PC-9 (cell line): Measurements from ENCODE around the gene TRAF3IP1. TPM values are rescaled to one million over a fixed set of nuclear protein-coding genes. Genes with fewer than 3 reads are reported as not detected.

ENCODE experiments used
- BruUV-seq: library from RNA; stranded (reverse); fragments of 400-500 nt; replicated peaks from 2 replicates; lab custom pipeline; 2021; lab: Mats Ljungman, UMichigan
- CTCF ChIA-PET: fragments of 300-600 bp; sonication (Branson Sonifier 250); formaldehyde crosslinking; loops from one replicate; lab custom pipeline; 2022; ENCODE audit warnings: antibody characterized with exemption; lab: Charles Lee
- POLR2A ChIA-PET: fragments of 300-600 bp; sonication (Branson Sonifier 250); formaldehyde crosslinking; loops from one replicate; lab custom pipeline; 2022; ENCODE audit warnings: antibody characterized with exemption; ENCODE audit not compliant: unreplicated experiment; lab: Charles Lee
- DNase-seq, 2 experiments: peaks; one replicate each; pipeline versions ENCODE4 v3.0.0 to v3.0.0-alpha.2; 2015 to 2022; ENCODE audit warnings: mixed read lengths in 1 of 2
- H2AFZ ChIP-seq: fragments of 200-600 bp; sonication (generic); 2 replicates; pipeline ENCODE4 v1.8.1; 2017; ENCODE audit warnings: antibody characterized with exemption
- H3F3A ChIP-seq: fragments of 200-600 bp; sonication (generic); 2 replicates; pipeline ENCODE4 v1.8.1; 2017; ENCODE audit warnings: antibody characterized with exemption, mild to moderate bottlenecking, low read depth; ENCODE audit not compliant: insufficient read depth
- H3K27ac ChIP-seq: fragments of 200-600 bp; sonication (generic); 2 replicates; pipeline ENCODE4 v1.6.1; 2016; ENCODE audit warnings: mixed run types
- H3K27me3 ChIP-seq: fragments of 200-600 bp; sonication (generic); 2 replicates; pipeline ENCODE4 v1.6.1; 2016; ENCODE audit warnings: low read depth, mixed run types; ENCODE audit not compliant: insufficient read depth
- H3K36me3 ChIP-seq: fragments of 200-600 bp; sonication (generic); 2 replicates; pipeline ENCODE4 v1.6.1; 2016; ENCODE audit warnings: low read depth, mixed run types
- H3K4me1 ChIP-seq: fragments of 200-600 bp; sonication (generic); replicated peaks from 2 replicates; pipeline ENCODE4 v1.6.1; 2016; ENCODE audit warnings: mixed run types; ENCODE audit not compliant: insufficient read depth
- H3K4me2 ChIP-seq: fragments of 200-600 bp; sonication (generic); 2 replicates; pipeline ENCODE4 v1.6.1; 2017; ENCODE audit warnings: mixed run types
- H3K4me3 ChIP-seq: fragments of 200-600 bp; sonication (generic); 2 replicates; pipeline ENCODE4 v1.6.1; 2016; ENCODE audit warnings: mixed run types
- H3K79me2 ChIP-seq: fragments of 200-600 bp; sonication (generic); 2 replicates; pipeline ENCODE4 v1.6.1; 2017; ENCODE audit warnings: low read depth, mixed run types
- H3K9me2 ChIP-seq: fragments of 200-600 bp; sonication (generic); 2 replicates; pipeline ENCODE4 v1.8.1; 2017; ENCODE audit warnings: mild to moderate bottlenecking; ENCODE audit not compliant: insufficient read depth
- H3K9me3 ChIP-seq: fragments of 200-600 bp; sonication (generic); 2 replicates; pipeline ENCODE4 v1.8.1; 2016; ENCODE audit warnings: low read depth; ENCODE audit not compliant: insufficient read depth
- H4K20me1 ChIP-seq: fragments of 200-600 bp; sonication (generic); 2 replicates; pipeline ENCODE4 v1.8.1; 2017; ENCODE audit not compliant: insufficient read depth
- CTCF ChIP-seq: fragments of 200-600 bp; sonication (generic); conservative IDR thresholded peaks from 2 replicates; pipeline ENCODE4 v1.6.1; 2017; ENCODE audit warnings: mixed run types, antibody characterized with exemption, mild to moderate bottlenecking, moderate library complexity
- EZH2 ChIP-seq: fragments of 200-600 bp; sonication (generic); IDR thresholded peaks from 2 replicates; pipeline ENCODE4 v1.8.0; 2017; ENCODE audit warnings: antibody characterized with exemption, low read depth
- intact Hi-C: fragments of 100-400 bp; cut with micrococcal nuclease; formaldehyde crosslinking; loops from one replicate; pipeline ENCODE4 v1.10.0; 2022; ENCODE audit not compliant: unreplicated experiment
- total RNA-seq: library from RNA; stranded (reverse); gene quantifications from 2 replicates; pipeline ENCODE4 v1.2.3, GENCODE V29; 2021

The TRAF3IP1 gene
- total RNA-seq, 1 experiment from 2014 or later, result 51.7 TPM

GRCh38 chr2:238280083-238280825 is 40.1 kb upstream of the TRAF3IP1 start:
- intact Hi-C loops, result loop anchor here (10.0 kb wide), 1 partner anchor 585 kb away; no protein-coding TSS in a partner anchor
- peaks cover 5% of the 10 kb centered on the region; the same call in 1 of the 2 replicates for H4K20me1 ChIP-seq
- H3K27ac ChIP-seq, result no peak overlapping the region
- H3K4me1 ChIP-seq, result peaks cover 10% of the 10 kb centered on the region
- no peaks in the 10 kb centered on the region for H3K36me3 ChIP-seq
- TF ChIP-seq CTCF, result no peak
- TF ChIP-seq EZH2, result no peak
- ChIA-PET POLR2A (no interaction called here), CTCF (interaction anchor here (0.5 kb wide), 1 partner anchor 228 kb away, joined by 3 read pairs; no protein-coding TSS in a partner anchor)
- no peak overlapping the region for H2AFZ ChIP-seq
- H3K9me3 ChIP-seq, result no peaks in the 10 kb centered on the region
- H3F3A ChIP-seq, result peaks cover 3% of the 10 kb centered on the region; the same call in 1 of the 2 replicates
- no TSS peak for BruUV-seq
- peaks cover 54% of the 10 kb centered on the region for H3K79me2 ChIP-seq
- H3K9me2 ChIP-seq, result no peaks in the 10 kb centered on the region
- no peak overlapping the region for H3K4me2 ChIP-seq
- H3K27me3 ChIP-seq, result no peaks in the 10 kb centered on the region
- H3K4me3 ChIP-seq, result no peak overlapping the region
- DNase-seq, result no peak

- no peak overlapping the region for H3K4me3 ChIP-seq
- H3K9me2 ChIP-seq, result no peaks in the 10 kb centered on the region
- H3K79me2 ChIP-seq, result peaks cover 66% of the 10 kb centered on the region
- H3K36me3 ChIP-seq, result no peaks in the 10 kb centered on the region
- H4K20me1 ChIP-seq, result peaks cover 5% of the 10 kb centered on the region; the same call in 1 of the 2 replicates
- DNase-seq, result no peak
- no peaks in the 10 kb centered on the region for H3K9me3 ChIP-seq
- H3K4me2 ChIP-seq, result no peak overlapping the region
- no peak overlapping the region for H2AFZ ChIP-seq
- no peak for TF ChIP-seq CTCF
- TF ChIP-seq EZH2, result no peak
- intact Hi-C loops, result loop anchor here (10.0 kb wide), 1 partner anchor 587 kb away; no protein-coding TSS in a partner anchor
- H3K4me1 ChIP-seq, result peaks cover 25% of the 10 kb centered on the region
- POLR2A ChIA-PET, result no interaction called here
- H3K27ac ChIP-seq, result no peak overlapping the region
- H3K27me3 ChIP-seq, result no peaks in the 10 kb centered on the region
- peaks cover 18% of the 10 kb centered on the region for H3F3A ChIP-seq
- BruUV-seq, result no TSS peak
- CTCF ChIA-PET, result no interaction called here
These were observed 38.4 kb upstream of the TRAF3IP1 start for GRCh38 chr2:238281826-238282480.

- no TSS peak for BruUV-seq
- H3F3A ChIP-seq, result peaks cover 23% of the 10 kb centered on the region
These were observed 37.2 kb upstream of the TRAF3IP1 start for GRCh38 chr2:238282861-238283738.

More at GRCh38 chr2:238282861-238283738, 37.2 kb upstream of the TRAF3IP1 start:
- DNase-seq, result no peak
- TF ChIP-seq CTCF (no peak), EZH2 (no peak)
- Histone ChIP-seq H3K4me1 (peaks cover 35% of the 10 kb centered on the region), H3K27ac (no peak overlapping the region), H3K27me3 (no peaks in the 10 kb centered on the region), H3K4me3 (no peak overlapping the region), H3K9me2 (no peaks in the 10 kb centered on the region), H2AFZ (no peak overlapping the region), H4K20me1 (peaks cover 5% of the 10 kb centered on the region; the same call in 1 of the 2 replicates), H3K4me2 (no peak overlapping the region), H3K79me2 (peaks cover 71% of the 10 kb centered on the region), H3K9me3 (no peaks in the 10 kb centered on the region), H3K36me3 (no peaks in the 10 kb centered on the region)
- intact Hi-C loops, result loop anchor here (10.0 kb wide), 1 partner anchor 588 kb away; no protein-coding TSS in a partner anchor
- ChIA-PET CTCF (interaction anchor here (0.7 kb wide), 1 partner anchor 22 kb away, joined by 3 read pairs; no protein-coding TSS in a partner anchor), POLR2A (no interaction called here)
